HG02642 (cell line): Measurements from ENCODE around the gene MEA1.
"Not testable (repeated sequence)": the region's sequence is repeated elsewhere in the genome, so short reads cannot be mapped to it uniquely, and the experiment has no call there.

Source experiments
- ATAC-seq: cut with Tn5 transposase; IDR thresholded peaks from one replicate; pipeline ENCODE4 v1.9.1; 2021; ENCODE audit warnings: mild to moderate bottlenecking; ENCODE audit not compliant: unreplicated experiment, poor library complexity

The MEA1 gene

DNA sequence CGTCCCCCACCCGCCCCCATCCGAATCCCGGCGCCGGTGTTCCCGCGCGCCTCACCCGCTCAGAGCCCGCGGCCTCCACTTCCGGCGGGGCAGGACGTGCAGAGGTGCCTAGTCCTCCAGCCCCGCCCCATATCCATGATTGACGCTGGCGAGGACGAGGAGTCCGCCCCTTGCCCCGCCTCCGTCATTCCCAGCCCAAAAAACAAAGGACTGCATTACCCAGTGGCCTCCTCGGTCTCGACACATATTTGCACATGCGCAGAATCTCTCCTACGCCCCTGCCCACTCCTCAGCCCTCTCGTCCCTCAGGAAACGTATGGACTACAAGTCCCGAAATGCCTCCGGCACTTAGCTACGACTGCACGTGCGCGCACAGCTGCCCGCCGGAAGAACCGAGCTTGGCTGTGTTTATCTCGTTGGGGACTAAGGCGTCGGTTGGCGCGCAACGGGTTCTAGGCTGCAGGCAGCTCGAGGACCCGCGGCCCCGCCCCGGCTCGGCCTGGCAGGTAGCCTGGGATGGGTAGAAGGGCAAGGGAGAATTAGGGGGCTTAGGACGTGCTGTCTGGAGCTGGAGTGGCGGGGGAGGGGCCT, at the start of gene MEA1, which contains the start of gene KLHDC3:
Gene MEA1, minus strand, starts transcription at position 104 of the 591 bp plus-strand sequence. CDS start 133 bp downstream, outside the sequence.
Gene KLHDC3, plus strand, starts transcription at position 407 of the 591 bp plus-strand sequence. CDS start 2,944 bp downstream, outside the sequence.
- peak; percentile 95 for ATAC-seq

DNA sequence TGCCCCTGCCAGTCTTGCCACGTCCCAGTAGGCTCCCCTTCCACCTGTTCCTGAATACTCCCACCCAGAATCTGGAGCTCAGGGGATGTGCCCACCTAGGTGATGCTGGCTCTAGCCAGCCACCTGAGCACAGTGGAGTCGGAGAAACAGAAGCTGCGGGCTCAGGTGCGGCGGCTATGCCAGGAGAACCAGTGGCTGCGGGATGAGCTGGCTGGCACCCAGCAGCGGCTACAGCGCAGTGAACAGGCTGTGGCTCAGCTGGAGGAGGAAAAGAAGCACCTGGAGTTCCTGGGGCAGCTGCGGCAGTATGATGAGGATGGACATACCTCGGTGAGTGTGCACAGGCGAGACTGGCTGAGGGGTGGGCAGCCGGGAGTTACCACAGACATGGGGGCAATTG, 49.1 kb upstream of the MEA1 start:
- no peak for ATAC-seq

DNA sequence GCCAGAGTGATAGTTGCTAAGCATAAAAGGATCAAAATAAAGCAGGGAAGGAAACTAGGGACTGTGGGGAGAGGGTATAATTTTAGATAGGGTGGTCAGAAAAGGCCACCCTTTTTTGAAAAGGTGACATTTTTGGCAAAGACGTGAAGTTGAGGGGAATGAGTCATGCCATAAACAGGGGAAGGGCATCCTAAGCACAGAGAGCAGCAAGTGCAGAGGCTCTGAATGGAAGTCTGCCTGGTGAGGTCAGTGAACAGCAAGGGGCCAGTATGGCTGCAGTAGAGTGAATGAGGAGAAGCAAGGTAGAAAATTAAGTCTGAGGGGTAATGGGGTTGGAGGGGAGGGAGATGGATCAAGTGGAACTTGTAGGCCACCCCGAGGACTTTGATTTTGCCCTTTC, 48.1 kb upstream of the MEA1 start:
- no peak for ATAC-seq

DNA sequence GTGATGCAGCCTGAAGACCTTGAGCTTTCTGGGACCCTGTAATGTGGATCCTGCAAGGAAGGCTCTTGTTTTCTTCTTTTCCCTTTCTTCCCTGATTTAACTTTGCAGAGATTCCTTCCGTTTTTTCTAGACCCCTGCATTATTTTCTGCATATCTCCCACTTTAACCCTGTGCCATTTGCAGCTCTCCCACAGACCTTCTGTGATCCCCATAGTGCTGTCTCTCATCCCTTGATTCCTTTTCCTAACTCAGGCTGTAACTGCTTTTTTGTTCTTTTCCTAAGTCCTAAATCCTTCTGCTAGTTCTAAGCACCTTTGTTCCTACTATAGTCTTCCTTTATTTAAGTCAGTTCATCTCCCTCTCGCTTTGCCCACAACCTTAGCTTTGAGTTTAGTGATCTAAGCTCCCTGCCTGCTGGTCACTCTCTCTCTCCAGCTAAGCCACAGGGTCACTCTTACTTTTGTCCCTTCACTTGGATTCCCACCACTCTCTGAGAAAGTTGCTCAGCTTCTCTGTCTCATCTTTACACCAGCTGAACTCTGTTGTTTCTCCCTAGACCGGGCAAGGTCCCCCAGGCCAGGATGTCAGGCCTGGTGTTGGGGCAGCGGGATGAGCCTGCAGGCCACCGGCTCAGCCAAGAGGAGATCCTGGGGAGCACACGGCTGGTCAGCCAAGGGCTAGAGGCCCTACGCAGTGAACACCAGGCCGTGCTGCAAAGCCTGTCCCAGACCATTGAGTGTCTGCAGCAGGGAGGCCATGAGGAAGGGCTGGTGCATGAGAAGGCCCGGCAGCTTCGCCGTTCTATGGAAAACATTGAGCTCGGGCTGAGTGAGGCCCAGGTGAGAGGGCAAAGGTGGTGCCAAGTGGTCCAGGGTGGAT, 47.2 kb upstream of the MEA1 start:
- no peak for ATAC-seq

DNA sequence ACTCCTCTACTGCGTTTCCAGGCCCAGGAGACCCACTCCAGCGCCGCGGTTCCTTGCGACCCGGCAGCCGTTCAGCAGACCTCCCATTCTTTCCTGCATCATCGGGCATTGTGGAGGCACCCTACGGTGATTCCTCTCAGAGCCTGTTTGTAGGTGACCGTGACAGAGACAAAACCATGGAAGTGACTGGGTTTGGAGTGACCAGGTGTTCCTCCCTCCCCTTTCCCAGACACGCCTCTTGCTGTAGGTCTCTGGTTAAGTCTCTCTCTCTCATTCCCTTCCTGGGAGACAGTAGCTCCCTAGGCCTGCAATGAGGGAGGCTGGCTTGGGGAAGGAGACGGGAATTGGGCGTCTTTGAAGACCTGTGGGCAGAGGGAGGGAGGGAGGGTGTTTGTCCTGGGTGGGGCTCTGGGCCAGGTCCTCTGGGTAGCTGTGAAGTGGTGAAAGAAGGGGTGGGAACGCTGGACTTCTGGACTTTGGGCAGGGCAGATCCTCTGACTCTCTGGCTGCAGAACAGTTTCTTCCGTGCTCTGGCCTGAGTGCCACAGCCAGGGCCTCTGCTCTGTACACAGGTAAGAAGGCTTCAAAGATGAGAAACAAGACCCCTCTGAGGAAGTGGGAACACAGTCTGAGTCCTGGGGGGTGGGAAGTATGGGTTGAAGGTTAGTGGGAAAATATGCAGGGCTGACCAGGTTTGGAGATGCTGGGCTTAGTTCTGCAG, 46.4 kb upstream of the MEA1 start:
- peak; percentile 1 for ATAC-seq

DNA sequence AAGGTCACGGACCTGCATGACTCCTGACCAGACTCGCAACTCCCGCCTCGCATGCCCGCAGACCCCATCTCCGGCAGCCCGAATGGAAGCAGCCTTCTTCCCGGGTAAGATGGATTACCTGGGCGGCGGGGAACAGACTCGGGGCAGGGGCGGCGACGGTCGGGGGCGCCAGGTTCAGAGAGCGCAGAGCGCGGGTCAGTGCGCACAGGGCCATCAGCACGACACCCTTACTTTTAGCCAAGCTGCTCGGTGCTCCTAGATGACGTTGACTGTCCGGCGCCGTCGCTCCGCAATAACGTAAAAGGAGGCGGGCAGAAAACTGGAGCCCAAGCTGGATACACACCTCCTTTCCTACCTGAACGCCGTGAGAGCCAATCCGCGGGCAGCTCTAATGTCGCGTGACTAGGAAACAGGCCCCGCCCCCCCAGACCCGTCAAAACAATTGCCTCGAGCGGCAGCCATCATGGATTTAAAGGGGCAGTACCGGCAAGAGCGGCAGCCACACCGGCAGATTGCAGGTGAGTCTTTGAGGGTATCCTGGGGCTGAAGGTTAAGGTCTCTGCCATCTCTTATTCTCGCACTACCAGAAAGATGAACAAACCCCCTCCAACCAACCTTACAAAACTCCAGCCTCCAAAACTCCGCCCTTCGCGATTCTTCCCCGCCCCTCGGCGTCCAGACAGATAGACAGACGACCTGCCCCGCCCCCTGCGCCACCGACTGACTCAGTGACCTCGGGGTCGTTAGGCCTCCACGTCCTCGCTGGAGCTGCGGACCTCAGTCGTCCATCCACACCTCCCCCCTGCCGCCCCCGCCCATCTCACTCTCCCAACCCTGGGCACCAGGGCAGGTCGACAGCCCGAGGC, 45.7 kb upstream of the MEA1 start, which contains the start of the genes KLC4 and MRPL2:
Gene KLC4, plus strand, starts transcription at position 464 of the 866 bp plus-strand sequence. CDS start 1,705 bp downstream, outside the sequence.
Gene MRPL2, minus strand, starts transcription at position 267 of the 866 bp plus-strand sequence. Its CDS starts 53 bp downstream, at position 214.
- ATAC-seq = peak; percentile 85

DNA sequence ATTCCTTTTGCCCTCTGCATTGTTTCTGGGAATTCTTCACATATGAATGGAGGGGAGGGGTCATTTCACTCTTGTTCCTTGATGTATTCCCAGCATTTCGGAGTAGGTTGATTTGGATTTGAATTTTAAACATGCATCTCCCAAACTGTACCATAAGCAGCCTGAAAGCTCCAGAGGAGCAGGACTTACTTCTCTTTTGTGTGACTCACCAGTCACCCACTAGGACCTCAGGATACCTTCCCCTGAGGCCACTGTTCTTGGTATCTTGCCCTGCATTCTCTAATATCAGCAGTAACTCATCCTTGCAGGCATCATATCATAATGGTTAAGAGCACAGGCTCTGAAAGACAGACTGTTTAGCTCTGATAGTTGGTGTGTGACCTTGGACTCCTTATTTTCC, 44.8 kb upstream of the MEA1 start:
- ATAC-seq = no peak

DNA sequence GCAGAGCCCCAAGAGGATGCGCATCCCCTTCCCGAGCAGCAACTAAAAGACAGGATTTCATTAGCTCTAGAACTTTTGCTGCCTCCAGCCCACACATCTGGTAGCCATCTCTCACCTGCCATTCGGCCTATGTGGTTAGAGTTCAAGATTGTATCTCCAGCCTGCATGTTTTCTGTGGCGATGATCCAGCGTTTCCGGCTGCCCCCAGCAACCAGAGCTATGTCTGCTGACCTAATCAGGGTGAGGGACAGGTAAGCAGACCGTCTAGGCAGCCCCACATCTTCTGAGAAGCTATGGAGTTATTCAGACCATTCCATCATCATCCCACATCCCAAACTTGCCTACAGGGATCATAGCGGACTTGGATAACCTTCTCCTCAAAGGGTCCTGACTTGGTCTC, 42.2 kb upstream of the MEA1 start:
- ATAC-seq = no peak

DNA sequence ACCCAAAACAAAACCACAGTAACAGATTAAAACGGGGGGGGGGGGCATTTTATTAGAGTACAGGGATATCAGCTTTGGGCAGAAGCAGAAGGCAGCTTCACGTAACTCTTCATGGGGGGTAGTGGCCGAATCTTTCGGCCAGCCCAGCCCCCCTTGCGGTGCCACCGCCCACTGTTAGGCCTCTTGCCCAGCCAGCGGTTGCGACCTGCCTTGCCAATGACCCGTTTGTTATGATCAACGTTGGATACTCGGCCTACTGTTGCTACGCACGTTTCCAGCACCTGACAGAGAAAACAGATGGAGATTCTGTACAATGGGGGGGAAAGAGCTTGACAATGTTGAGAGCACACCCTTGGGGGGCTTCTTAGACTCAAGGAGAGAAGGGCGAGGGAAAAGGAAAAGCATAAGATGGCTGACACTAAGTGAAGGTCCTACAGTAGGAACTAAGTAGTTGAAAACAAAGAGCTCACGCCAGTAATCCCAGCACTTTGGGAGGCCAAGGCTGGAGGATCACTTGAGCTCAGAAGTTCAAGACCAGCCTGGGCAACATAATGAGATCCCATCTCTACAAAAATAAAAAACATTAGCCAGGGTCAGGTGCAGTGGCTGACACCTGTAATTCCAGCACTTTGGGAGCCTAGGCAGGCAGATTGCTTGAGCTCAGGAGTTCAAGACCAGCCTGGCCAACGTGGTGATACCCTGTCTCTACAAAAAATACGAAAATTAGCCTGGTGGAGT, 40.6 kb upstream of the MEA1 start:
- ATAC-seq = no peak

DNA sequence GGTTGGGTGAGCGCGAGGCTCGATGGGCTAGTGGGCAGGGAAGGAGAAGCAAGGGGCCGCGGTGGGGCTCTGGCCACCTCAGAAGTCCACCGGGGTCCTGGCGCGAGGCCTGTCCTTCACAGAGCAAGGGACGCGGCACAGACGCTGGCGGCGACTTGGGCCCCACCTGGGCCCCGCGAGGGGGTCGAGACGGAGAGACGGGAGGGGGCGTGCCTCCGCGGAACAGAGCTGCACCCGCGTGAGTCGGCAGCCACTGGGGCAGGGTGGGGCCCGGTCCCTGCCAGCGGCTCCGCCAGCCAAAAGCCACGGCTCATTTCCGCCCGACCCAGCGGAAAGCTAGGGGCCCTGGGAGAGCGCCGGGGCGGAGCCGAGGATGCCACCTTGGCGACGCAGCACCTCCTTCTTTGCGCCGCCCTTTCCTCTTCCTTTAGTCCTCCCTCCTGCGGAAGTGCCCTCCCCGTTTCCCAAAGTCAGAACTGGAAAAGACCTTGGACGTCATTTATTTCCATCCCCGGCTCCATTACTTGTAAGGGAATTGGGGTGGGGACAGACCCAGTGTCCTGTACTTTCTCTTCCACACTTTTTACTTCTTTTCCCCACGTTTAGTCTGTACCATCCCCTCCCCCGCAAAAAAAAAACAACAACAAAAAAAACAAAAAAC, 39.9 kb upstream of the MEA1 start, which contains the start of gene CUL7:
Gene CUL7, minus strand, starts transcription at position 307 of the 661 bp plus-strand sequence. CDS start 1,063 bp downstream, outside the sequence.
- ATAC-seq = peak; percentile 89

DNA sequence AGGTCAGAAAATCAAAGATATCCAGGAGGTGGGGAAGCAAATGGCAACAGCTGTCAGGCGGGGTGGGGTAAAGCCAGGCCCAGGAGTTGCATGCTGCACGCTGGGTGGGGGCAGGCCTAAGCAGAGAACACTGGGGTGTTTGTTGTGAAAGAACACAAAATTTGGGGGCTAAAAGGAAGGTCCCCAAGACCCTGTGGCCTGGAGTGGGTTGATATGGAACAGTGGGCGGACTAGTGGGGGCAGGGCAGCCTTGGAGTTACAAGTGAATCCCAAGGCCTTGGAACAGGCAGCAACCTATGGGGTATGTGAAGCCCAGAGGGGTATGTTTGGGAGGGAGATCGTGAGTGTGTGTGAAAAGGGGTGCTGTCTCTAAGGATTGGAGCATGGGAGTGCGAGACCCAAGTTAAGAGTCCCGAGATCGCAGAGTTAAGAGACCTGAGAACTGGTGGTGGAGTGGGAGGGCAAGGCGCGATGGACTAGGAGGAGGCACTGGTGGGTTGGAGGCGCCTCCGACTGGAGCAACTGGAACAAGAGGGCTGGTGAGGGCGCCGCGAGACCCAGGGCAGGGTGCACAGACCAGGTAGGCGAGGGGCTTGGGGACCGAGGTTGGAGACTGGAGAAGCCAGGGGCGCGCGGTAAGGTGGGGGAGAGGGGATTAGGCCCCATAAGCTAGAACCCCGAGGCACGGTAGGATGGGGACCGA, 39.2 kb upstream of the MEA1 start:
- peak; percentile 14 for ATAC-seq

DNA sequence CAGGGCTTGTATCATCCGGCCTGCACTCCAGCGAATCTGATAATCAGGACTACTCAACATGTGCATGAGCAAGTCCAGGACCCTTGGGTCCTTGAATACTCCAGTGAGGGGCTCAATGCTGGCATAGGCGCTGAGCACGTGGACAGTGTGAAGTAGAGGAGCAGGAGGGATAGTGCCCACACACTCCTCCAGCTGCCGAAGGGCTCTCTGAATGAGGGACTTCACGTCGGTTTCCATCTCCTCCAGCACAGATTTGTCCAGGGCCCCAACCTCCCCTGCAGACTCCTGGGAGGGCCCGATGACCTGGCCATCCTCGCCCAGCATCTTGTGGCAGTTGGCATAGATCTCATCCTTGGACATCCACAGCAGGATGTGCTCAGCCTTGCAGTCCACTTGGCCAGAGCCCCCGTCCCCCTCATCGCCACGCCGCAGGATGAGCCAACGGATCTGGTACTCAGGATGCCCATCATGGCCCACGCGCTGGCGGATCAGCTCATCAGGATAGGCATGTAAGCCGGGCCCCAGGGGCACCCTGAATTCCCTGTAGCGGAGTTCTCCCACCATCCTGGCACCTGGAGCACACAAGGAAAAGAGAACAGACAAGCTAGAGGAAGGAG, 38.6 kb upstream of the MEA1 start:
- no peak for ATAC-seq

DNA sequence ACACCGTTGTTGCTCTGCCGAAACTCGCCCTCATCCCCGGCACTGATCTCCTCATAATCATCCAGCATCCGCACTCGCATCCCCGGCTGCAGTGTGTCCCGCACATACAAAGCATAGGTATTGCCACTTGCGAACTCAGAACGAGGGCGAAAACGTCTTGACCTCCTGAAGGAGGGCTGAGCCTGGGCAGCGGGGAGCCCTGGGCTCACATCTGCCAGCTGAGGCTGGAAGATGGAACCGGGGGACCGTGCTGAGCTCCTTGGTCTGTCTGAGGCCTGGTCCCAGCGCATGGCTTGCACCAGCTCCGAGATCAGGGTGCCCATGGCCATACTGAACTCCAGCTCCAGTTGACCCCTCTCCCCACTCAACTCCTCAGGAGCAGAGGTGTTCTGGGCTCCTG, 37.2 kb upstream of the MEA1 start:
- ATAC-seq = no peak

DNA sequence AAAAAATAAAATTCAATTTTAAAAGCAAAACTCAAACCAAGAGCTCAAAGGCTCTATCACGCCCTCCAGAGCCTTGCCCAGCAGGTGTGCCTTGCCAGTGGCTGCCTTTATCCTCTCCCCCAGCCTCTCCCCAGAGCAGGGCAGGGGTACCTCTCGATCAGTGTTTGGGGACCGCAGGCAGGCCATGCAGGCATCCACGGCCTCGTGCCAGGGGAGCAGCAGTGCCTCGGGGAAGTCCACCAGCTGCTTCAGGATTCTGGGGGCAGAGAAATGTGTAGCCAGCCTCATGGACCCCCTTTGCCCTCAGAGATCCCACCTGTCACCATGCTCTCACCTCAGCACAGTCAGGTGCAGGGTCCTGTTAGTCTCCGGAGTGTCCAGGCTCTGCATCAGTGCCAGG, 34.3 kb upstream of the MEA1 start:
- ATAC-seq = no peak

DNA sequence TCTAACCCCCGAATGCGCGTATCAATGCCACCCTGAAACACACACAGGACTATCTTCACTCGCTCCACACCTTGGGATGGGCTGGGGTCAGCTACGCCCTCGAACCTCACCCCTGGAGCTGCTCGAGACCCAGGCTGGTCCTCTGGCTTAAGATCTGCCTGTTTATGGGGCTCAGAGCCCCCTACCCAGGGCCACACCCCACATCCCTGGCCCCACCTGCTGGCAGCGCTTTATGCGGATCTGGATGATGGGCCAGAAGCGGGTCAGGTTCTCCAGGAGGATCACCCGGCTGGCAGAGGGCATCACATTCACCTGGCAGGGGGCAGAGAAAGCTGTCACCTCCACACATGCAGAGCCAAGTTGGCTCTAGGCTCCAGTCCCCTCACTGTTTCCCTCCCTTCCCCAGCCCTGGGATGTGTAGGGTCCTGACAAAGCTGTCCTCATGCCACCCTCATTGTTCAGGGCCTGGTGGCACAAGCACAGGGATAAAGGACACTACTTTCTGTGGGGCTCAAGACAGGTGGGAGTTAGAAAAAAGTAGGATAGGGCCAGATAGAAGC, 31.7 kb upstream of the MEA1 start:
- no peak for ATAC-seq

DNA sequence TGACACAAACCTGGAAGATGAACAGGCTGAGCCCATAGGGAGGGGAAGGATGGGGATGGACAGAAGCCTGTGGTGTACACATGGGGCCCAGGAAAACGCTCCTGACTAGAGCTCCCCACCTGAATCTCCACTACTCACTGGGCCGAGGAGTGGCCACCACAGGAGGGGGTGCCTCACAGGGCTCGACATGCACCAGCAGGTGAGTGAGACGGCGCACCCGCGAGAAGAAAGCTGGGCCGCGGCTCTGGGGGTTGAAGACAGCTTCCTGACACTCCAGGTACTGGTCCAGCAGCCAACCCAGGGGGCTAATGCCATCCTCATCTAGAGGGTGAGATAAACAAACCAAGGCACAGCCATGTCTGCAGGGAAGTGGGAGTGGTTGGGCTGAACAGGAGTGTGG, 29.6 kb upstream of the MEA1 start:
- ATAC-seq = no peak

DNA sequence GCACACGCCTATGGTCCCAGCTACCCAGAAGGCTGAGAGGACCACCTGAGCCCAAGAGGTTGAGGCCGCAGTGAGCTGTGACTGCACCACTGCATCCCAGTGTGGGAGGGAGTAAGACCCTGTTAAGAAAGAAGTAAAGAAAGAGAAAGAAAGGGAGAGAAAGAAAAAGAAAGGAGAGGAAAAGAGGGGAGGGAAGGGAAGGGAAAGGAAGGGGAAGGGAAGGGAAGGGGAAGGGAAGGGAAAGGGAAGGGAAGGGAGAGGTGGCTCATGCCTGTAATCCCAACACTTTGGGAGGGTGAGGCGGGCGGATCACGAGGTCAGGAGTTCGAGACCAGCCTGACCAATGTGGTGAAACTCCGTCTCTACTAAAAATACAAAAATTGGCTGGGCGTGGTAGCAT, 27.7 kb upstream of the MEA1 start:
- ATAC-seq = not testable (repeated sequence)
